Colonic mucosa (tissue), 4 donors: ENCODE results near the gene CACNG5. TPM values are rescaled to one million over a fixed set of nuclear protein-coding genes. Genes with fewer than 3 reads are reported as not detected.

Experiments used
- DNase-seq: peaks from one replicate; pipeline ENCODE4 v3.0.0-alpha.2; 2020
- H3K27ac ChIP-seq: fragments of 200-600 bp; one replicate; pipeline ENCODE4 v1.8.0; 2021
- H3K27me3 ChIP-seq: fragments of 200-600 bp; one replicate; pipeline ENCODE4 v1.8.0; 2021
- H3K36me3 ChIP-seq: fragments of 200-600 bp; one replicate; pipeline ENCODE4 v1.8.0; 2021
- H3K4me1 ChIP-seq: fragments of 200-600 bp; one replicate; pipeline ENCODE4 v1.8.0; 2021; ENCODE audit warnings: mild to moderate bottlenecking
- H3K4me3 ChIP-seq: fragments of 200-600 bp; one replicate; pipeline ENCODE4 v1.8.0; 2021
- H3K9ac ChIP-seq, 2 donors: one replicate each; pipeline ENCODE4 v1.7.0; 2013; ENCODE audit warnings: control low read depth in 2 of 2, low read depth in 2 of 2, low read length in 2 of 2
- H3K9me3 ChIP-seq: fragments of 200-600 bp; one replicate; pipeline ENCODE4 v1.8.0; 2021
- intact Hi-C: fragments of 100-400 bp; cut with DNase I; formaldehyde crosslinking; loops from one replicate; pipeline ENCODE4 v1.14.1; 2022
- total RNA-seq, 2 donors: library from RNA; stranded (reverse); fragmentation: NEBNext Ultra II Directional in 1 of 2; extraction: Animal tissue kit (Norgen Biotek cat#: 25700) in 1 of 2; gene quantifications; one replicate each; pipeline ENCODE4 v1.2.1, GENCODE V29; 2021
- TF ChIP-seq, protein P1 (sequence below): fragments of 200-600 bp; IDR thresholded peaks from one replicate; pipeline ENCODE4 v1.8.0; 2022; ENCODE audit warnings: antibody characterized with exemption, mild to moderate bottlenecking
- donor health status: healthy.
- donor health status: DM: no; HTN: no; CAD: no.
- donor health status: DM: no; HTN: no; CAD: no.

CACNG5 gene
- total RNA-seq, 2 donors from 2014 or later, result 0.19 TPM; not detected in 1

DNA sequence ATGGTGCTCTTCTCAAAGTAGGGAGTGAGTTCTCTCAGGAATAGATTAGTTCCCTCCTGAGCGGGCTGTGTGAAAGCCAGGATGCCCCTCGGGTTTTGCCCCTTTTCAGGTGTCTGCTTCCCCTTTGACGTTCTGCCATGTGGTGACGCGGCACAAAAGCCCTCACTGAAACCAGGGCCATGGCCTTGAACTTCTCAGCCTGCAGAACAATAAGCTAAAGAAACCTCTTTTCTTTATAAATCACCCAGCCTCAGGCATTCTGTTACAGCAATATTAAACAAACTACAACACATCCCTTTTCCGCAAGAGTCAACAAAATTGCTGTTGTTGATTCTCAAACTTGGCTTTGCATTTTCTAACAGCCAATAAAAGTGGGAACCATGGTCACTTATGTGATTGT is 15.5 kb upstream of the CACNG5 start:
- TF ChIP-seq, protein P1, sequence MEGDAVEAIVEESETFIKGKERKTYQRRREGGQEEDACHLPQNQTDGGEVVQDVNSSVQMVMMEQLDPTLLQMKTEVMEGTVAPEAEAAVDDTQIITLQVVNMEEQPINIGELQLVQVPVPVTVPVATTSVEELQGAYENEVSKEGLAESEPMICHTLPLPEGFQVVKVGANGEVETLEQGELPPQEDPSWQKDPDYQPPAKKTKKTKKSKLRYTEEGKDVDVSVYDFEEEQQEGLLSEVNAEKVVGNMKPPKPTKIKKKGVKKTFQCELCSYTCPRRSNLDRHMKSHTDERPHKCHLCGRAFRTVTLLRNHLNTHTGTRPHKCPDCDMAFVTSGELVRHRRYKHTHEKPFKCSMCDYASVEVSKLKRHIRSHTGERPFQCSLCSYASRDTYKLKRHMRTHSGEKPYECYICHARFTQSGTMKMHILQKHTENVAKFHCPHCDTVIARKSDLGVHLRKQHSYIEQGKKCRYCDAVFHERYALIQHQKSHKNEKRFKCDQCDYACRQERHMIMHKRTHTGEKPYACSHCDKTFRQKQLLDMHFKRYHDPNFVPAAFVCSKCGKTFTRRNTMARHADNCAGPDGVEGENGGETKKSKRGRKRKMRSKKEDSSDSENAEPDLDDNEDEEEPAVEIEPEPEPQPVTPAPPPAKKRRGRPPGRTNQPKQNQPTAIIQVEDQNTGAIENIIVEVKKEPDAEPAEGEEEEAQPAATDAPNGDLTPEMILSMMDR, result no peak
- H3K27me3 ChIP-seq, result no peaks in the 10 kb centered on the region
- DNase-seq, result no peak
- no peak overlapping the region for H3K4me3 ChIP-seq
- no peaks in the 10 kb centered on the region for H3K36me3 ChIP-seq
- no peak overlapping the region for H3K27ac ChIP-seq
- no peaks in the 10 kb centered on the region for H3K4me1 ChIP-seq
- no peak overlapping the region for H3K9ac ChIP-seq
- no peaks in the 10 kb centered on the region for H3K9me3 ChIP-seq
- intact Hi-C loops, result no loop called here

DNA sequence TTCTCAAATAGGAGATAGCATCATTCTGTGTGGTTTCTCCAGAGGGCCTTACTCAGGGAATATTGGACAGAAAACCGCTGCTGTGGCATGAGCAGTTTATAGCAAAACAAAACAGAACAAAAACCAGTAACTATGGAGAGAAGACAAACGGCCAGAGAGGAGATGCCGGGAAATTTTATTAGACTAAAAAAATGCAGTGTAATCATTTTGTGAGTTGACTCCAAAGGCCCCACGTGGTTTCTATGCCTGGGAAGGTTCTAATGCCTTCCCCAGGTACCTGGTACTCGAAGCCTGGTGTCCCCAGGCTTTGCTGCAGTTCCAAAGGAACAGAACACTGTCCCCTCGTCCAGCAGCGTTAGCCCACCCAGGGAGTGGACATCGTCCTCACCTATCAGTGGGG is 12.9 kb upstream of the CACNG5 start:
- H3K27me3 ChIP-seq, result no peaks in the 10 kb centered on the region
- H3K9me3 ChIP-seq, result no peaks in the 10 kb centered on the region
- TF ChIP-seq, protein P1, result no peak
- no peak for DNase-seq
- no peak overlapping the region for H3K9ac ChIP-seq
- intact Hi-C loops, result no loop called here
- H3K27ac ChIP-seq, result no peak overlapping the region
- H3K4me3 ChIP-seq, result no peak overlapping the region
- no peaks in the 10 kb centered on the region for H3K36me3 ChIP-seq
- no peaks in the 10 kb centered on the region for H3K4me1 ChIP-seq

DNA sequence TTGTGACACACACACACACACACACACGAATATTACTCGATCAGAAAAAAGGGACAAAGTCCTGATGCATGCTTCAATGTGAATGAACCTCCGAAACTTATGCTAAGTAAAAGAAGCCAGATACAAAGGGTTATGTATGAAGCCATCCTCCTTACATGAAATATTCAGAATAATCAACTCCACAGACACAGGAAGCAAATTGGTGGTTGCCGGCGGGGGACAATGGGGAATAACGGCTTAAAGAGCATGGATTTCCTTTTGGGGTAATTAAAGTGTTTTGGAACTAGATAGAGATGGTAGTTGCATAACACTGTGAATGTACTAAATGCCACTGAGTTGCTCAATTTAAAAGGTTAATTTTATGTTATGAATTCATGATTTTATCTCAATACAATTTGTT is 8.1 kb upstream of the CACNG5 start:
- H3K27ac ChIP-seq, result no peak overlapping the region
- no peaks in the 10 kb centered on the region for H3K9me3 ChIP-seq
- no peaks in the 10 kb centered on the region for H3K36me3 ChIP-seq
- H3K4me3 ChIP-seq, result no peak overlapping the region
- DNase-seq, result no peak
- intact Hi-C loops, result no loop called here
- peaks cover 5% of the 10 kb centered on the region for H3K27me3 ChIP-seq
- no peaks in the 10 kb centered on the region for H3K4me1 ChIP-seq
- no peak overlapping the region for H3K9ac ChIP-seq
- TF ChIP-seq, protein P1, result no peak

DNA sequence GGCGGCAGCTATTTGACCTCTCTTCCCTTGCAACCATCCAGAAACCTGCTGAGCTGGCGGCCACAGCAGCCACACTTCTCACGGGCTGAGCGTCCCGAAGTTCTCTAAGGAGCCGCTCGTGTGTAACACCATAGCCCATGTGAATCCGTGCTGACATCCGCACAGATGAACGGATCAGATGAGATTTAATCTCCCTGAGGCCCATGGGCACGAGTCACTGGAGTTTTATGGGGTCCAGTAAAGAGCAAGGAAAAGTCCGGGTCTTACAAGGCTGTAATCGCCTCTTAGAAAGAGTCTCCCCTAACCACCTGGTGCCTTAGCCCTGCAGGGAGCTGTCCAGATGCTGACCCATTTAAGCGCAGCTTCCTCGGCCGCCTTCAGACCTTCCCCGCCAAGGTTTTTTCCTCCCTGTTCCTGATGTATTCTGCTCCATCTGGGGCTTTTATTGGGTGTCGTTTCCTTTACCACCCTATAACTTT is 5.5 kb upstream of the CACNG5 start:
- intact Hi-C loops, result no loop called here
- TF ChIP-seq, protein P1, result no peak
- Histone ChIP-seq H3K4me3 (no peak overlapping the region), H3K27ac (no peak overlapping the region), H3K4me1 (no peaks in the 10 kb centered on the region), H3K36me3 (no peaks in the 10 kb centered on the region), H3K9me3 (no peaks in the 10 kb centered on the region), H3K9ac (no peak overlapping the region), H3K27me3 (peaks cover 9% of the 10 kb centered on the region)
- peak; percentile 23 for DNase-seq

DNA sequence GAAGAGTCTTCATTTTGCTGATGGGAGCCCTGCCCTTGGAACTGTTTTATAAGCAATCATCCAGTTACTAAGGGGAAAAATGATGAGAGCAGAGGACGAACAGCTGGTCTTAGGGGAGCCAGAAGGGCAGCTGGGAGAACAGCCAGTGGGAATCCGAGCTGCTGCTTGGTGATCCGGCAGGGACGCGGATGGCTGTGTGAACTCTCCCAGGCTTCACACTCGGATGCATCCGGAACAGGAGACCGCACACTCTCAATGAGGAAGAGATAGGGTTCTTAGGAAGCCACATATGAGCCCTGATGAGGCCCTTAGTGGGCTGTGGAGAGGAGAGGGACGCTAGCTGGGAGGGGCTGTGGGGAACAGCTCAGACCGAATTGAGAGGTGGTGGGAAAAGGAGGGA is 5.0 kb upstream of the CACNG5 start:
- peaks cover 14% of the 10 kb centered on the region for H3K27me3 ChIP-seq
- no peak for DNase-seq
- H3K4me1 ChIP-seq, result no peaks in the 10 kb centered on the region
- H3K9me3 ChIP-seq, result no peaks in the 10 kb centered on the region
- H3K27ac ChIP-seq, result no peak overlapping the region
- TF ChIP-seq, protein P1, result no peak
- H3K9ac ChIP-seq, result no peak overlapping the region
- intact Hi-C loops, result no loop called here
- H3K4me3 ChIP-seq, result no peak overlapping the region
- H3K36me3 ChIP-seq, result no peaks in the 10 kb centered on the region
